ENCODE measurements around the gene SLITRK2.

The SLITRK2 gene

DNA sequence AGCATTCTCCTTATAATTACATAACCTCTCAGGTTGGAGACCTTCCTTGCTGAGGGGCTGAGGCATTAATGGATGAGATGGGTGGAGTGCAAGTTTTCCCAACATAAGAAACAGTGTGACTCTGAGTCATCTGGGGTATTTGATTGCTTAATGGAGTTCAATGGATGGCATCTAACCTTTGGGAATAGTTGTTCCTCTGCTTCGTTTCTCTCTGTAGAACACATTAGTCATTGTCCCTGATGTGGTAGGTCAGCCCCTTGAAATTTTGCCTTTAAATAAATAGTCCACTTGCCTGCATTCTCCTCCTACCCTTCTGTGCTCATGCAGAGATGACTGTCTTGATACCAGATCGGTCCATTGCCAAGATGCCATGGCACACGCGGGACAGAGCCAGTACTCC lies 38.6 kb downstream of the SLITRK2 start:
- DNase-seq (ENCODE audit: low read depth, low spot score) = no peak

DNA sequence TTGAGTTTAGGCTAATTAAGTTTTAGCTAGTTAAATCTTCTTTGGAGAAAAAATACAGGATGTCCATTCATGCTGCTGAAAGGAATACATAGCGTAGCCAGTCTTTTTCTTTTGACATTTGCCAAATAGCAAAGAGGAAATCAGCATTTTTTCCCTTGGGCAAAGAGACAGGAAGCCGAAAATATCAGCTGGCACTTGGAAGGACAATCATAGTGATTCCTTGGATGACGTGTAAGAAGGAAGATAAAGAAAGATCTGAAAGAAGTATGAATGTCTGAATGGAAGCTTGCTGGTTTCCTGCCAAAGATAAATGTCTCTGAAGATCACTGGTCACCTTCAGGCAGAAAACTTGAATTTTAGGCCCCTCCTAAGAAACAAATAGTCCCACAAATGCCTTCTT lies 44.2 kb downstream of the SLITRK2 start:
- DNase-seq (ENCODE audit: low read depth, low spot score) = no peak

DNA sequence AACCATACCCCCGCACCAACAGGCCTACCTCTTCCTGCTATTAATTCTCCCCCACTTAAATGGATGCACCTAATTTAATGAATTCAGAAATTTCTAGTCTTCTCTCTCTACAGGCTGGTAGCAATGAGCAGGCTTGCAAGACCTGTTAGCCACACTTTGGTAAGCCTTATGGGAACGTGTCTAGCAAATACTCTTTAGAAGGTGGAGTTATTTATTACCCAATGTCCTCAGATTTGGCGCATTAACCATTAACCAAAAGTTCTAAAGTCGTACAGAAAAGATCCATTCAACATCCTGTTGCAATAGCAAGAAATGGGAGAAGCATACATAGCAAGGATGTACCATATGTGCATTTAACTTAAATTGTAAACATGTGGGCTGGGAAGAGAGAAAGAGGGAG lies 47.5 kb downstream of the SLITRK2 start:
- DNase-seq (ENCODE audit: low read depth, low spot score) = no peak

Measured in activated naive CD8-positive, alpha-beta T cell treated with anti-CD3 and anti-CD28 coated beads, Interleukin-2, amount 50 U/mL, for 16 hours (primary cell).